ENCODE measurements around the gene CCDC90B. TPM values are rescaled to one million over a fixed set of nuclear protein-coding genes. Genes with fewer than 3 reads are reported as not detected.
"Not testable (repeated sequence)": the region's sequence is repeated elsewhere in the genome, so short reads cannot be mapped to it uniquely, and the experiment has no call there.

The CCDC90B gene
- total RNA-seq, 1 donor from 2014 or later: 43.5 TPM

- H3K27me3 Mint-ChIP-seq (ENCODE audit: low read depth): no peaks in the 10 kb centered on the region
- H3K4me3 Mint-ChIP-seq: no peak overlapping the region
- H3K36me3 Mint-ChIP-seq: peaks cover 55% of the 10 kb centered on the region
- TF ChIP-seq CTCF (IDR thresholded peaks at IDR 0.05; ENCODE audit: unreplicated experiment): no peak
- peaks cover 9% of the 10 kb centered on the region for H3K4me1 Mint-ChIP-seq
- H3K27ac Mint-ChIP-seq: no peak overlapping the region
- DNase-seq (ENCODE audit: low spot score in 2 of 2, unreplicated experiment in 2 of 2): no peak
- peaks cover 12% of the 10 kb centered on the region for H3K9me3 Mint-ChIP-seq
Measured at GRCh38 chr11:83272627-83273026, 13.5 kb downstream of the CCDC90B start.

- H3K4me3 Mint-ChIP-seq; H3K27ac Mint-ChIP-seq; H3K27me3 Mint-ChIP-seq (ENCODE audit: low read depth); DNase-seq (ENCODE audit: low spot score in 2 of 2, unreplicated experiment in 2 of 2); H3K4me1 Mint-ChIP-seq: not testable (repeated sequence)
- H3K9me3 Mint-ChIP-seq: peaks cover 12% of the 10 kb centered on the region
- peaks cover 57% of the 10 kb centered on the region for H3K36me3 Mint-ChIP-seq
Measured at GRCh38 chr11:83271734-83272133, 14.4 kb downstream of the CCDC90B start.

GRCh38 chr11:83269080-83269479 is 17.1 kb downstream of the CCDC90B start:
- H3K27me3 Mint-ChIP-seq (ENCODE audit: low read depth); H3K4me1 Mint-ChIP-seq; H3K27ac Mint-ChIP-seq; H3K4me3 Mint-ChIP-seq; DNase-seq (ENCODE audit: low spot score in 2 of 2, unreplicated experiment in 2 of 2): not testable (repeated sequence)
- Mint-ChIP-seq H3K9me3 (peaks cover 12% of the 10 kb centered on the region), H3K36me3 (peaks cover 68% of the 10 kb centered on the region)

GRCh38 chr11:83265331-83265730 is 20.8 kb downstream of the CCDC90B start:
- no peaks in the 10 kb centered on the region for H3K27me3 Mint-ChIP-seq (ENCODE audit: low read depth)
- H3K4me1 Mint-ChIP-seq: peaks cover 9% of the 10 kb centered on the region
- H3K9me3 Mint-ChIP-seq: peaks cover 1% of the 10 kb centered on the region
- peaks cover 53% of the 10 kb centered on the region for H3K36me3 Mint-ChIP-seq
- no peak overlapping the region for H3K27ac Mint-ChIP-seq
- no peak for DNase-seq (ENCODE audit: low spot score in 2 of 2, unreplicated experiment in 2 of 2)
- TF ChIP-seq CTCF (IDR thresholded peaks at IDR 0.05; ENCODE audit: unreplicated experiment): no peak
- no peak overlapping the region for H3K4me3 Mint-ChIP-seq

GRCh38 chr11:83259559-83259958 is 26.6 kb downstream of the CCDC90B start:
- H3K27ac Mint-ChIP-seq: no peak overlapping the region
- no peak overlapping the region for H3K4me3 Mint-ChIP-seq
- peaks cover 17% of the 10 kb centered on the region for H3K36me3 Mint-ChIP-seq

GRCh38 chr11:83257761-83258168 is 28.4 kb downstream of the CCDC90B start:
- no peaks in the 10 kb centered on the region for H3K9me3 Mint-ChIP-seq
- no peaks in the 10 kb centered on the region for H3K4me1 Mint-ChIP-seq
- no peak for TF ChIP-seq CTCF (IDR thresholded peaks at IDR 0.05; ENCODE audit: unreplicated experiment)
- DNase-seq (ENCODE audit: low spot score in 2 of 2, unreplicated experiment in 2 of 2): no peak
- H3K27me3 Mint-ChIP-seq (ENCODE audit: low read depth): no peaks in the 10 kb centered on the region
- peaks cover 7% of the 10 kb centered on the region for H3K36me3 Mint-ChIP-seq
- no peak overlapping the region for H3K27ac Mint-ChIP-seq
- no peak overlapping the region for H3K4me3 Mint-ChIP-seq

More at GRCh38 chr11:83259559-83259958, 26.6 kb downstream of the CCDC90B start:
- no peak for DNase-seq (ENCODE audit: low spot score in 2 of 2, unreplicated experiment in 2 of 2)
- no peaks in the 10 kb centered on the region for H3K9me3 Mint-ChIP-seq
- no peaks in the 10 kb centered on the region for H3K27me3 Mint-ChIP-seq (ENCODE audit: low read depth)
- H3K4me1 Mint-ChIP-seq: no peaks in the 10 kb centered on the region
- TF ChIP-seq CTCF (IDR thresholded peaks at IDR 0.05; ENCODE audit: unreplicated experiment): no peak
